Sigmoid colon (tissue), 7 donors: ENCODE measurements around the gene AMOTL2. TPM values are rescaled to one million over a fixed set of nuclear protein-coding genes. Genes with fewer than 3 reads are reported as not detected.
A peak's percentile ranks its signal among the peaks of the same experiment; 100 is the strongest.

Experiments
- DNase-seq: peaks from one replicate; pipeline ENCODE4 v3.0.0-alpha.2; 2019
- H3K27ac ChIP-seq, 4 donors: fragments of 200-600 bp; sonication (generic); one replicate each; pipeline ENCODE4 v1.5.1; 2016 to 2019; ENCODE audit warnings: mild to moderate bottlenecking in 1 of 4
- H3K27me3 ChIP-seq, 3 donors: fragments of 200-600 bp; sonication (generic); one replicate each; pipeline ENCODE4 v1.5.1; 2019; ENCODE audit warnings: mild to moderate bottlenecking in 1 of 3
- H3K36me3 ChIP-seq, 4 donors: fragments of 200-600 bp; sonication (generic); one replicate each; pipeline ENCODE4 v1.5.1; 2016 to 2019
- H3K4me1 ChIP-seq, 4 donors: fragments of 200-600 bp; sonication (generic); one replicate each; pipeline ENCODE4 v1.5.1; 2017 to 2019
- H3K4me3 ChIP-seq, 4 donors: fragments of 200-600 bp; sonication (generic); one replicate each; pipeline ENCODE4 v1.5.1; 2017 to 2019; ENCODE audit warnings: mild to moderate bottlenecking in 2 of 4, moderate library complexity in 1 of 4
- H3K9me3 ChIP-seq, 4 donors: fragments of 200-600 bp in 3 of 4; sonication (generic) in 3 of 4; one replicate each; pipeline versions ENCODE4 v1.5.1 to v1.6.1; 2013 to 2019
- EP300 ChIP-seq, 4 donors: sonication (generic); formaldehyde crosslinking; IDR thresholded peaks; one replicate each; pipeline ENCODE4 v1.6.1; 2017; ENCODE audit warnings: antibody characterized with exemption in 4 of 4
- POLR2A ChIP-seq, 2 donors: fragments of 450-650 bp; IDR thresholded peaks; one replicate each; pipeline ENCODE4 v1.6.1; 2016; ENCODE audit warnings: antibody characterized with exemption in 2 of 2, mild to moderate bottlenecking in 2 of 2, moderate library complexity in 2 of 2
- POLR2AphosphoS5 ChIP-seq, 4 donors: sonication (generic); formaldehyde crosslinking; IDR thresholded peaks; one replicate each; pipeline ENCODE4 v1.6.1; 2017; ENCODE audit warnings: antibody characterized with exemption in 4 of 4
- whole genome bisulfite sequencing, 2 donors: extraction: QIAGEN DNeasy Blood & Tissue Kit; methylation state at CpG; one replicate each; pipeline ENCODE4 v1.1.7; 2013; 5-methylcytosine and 5-hydroxymethylcytosine counted together
- intact Hi-C: fragments of 100-400 bp; cut with DNase I; formaldehyde crosslinking; loops from one replicate; pipeline ENCODE4 v1.15.1; 2023
- polyA plus RNA-seq, 3 donors: library from polyadenylated mRNA; stranded (reverse); fragments of 200-250 nt; gene quantifications; one replicate each; pipeline ENCODE4 v1.2.3, GENCODE V29; 2013
- total RNA-seq, 4 donors: library from RNA; depleted of rRNA; stranded (reverse); fragments of >200 nt; gene quantifications; one replicate each; pipeline ENCODE4 v1.1.0, GENCODE V29; 2016
- TF ChIP-seq, protein P1 (sequence below), 4 experiments: fragments of 450-650 bp in 3 of 4; fragments of 200-600 bp in 1 of 4; IDR thresholded peaks; one replicate each; pipeline ENCODE4 v1.5.1; 2016 to 2019; ENCODE audit warnings: antibody characterized with exemption in 4 of 4, mild to moderate bottlenecking in 3 of 4, moderate library complexity in 2 of 4
- donor health status: healthy with polysubstance abuse.
- donor health status: Bipolar disorder and iron deficiency.
- donor health status: healthy.

The AMOTL2 gene
- total and polyA plus RNA-seq, 7 donors: 1.6 to 112 (median 43.5) TPM

GRCh38 chr3:134373271-134374104 is 759 bp downstream of the AMOTL2 start:
- TF ChIP-seq POLR2AphosphoS5 (IDR thresholded peaks at IDR 0.05) (peak; percentile 59 to 85 (median 76)), POLR2A (IDR thresholded peaks at IDR 0.05) (peak in 1 of 2 donors; percentile 59), EP300 (IDR thresholded peaks at IDR 0.05) (no peak)
- TF ChIP-seq, protein P1, sequence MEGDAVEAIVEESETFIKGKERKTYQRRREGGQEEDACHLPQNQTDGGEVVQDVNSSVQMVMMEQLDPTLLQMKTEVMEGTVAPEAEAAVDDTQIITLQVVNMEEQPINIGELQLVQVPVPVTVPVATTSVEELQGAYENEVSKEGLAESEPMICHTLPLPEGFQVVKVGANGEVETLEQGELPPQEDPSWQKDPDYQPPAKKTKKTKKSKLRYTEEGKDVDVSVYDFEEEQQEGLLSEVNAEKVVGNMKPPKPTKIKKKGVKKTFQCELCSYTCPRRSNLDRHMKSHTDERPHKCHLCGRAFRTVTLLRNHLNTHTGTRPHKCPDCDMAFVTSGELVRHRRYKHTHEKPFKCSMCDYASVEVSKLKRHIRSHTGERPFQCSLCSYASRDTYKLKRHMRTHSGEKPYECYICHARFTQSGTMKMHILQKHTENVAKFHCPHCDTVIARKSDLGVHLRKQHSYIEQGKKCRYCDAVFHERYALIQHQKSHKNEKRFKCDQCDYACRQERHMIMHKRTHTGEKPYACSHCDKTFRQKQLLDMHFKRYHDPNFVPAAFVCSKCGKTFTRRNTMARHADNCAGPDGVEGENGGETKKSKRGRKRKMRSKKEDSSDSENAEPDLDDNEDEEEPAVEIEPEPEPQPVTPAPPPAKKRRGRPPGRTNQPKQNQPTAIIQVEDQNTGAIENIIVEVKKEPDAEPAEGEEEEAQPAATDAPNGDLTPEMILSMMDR (IDR thresholded peaks at IDR 0.05): no peak
- WGBS, 2 donors: 3 to 21% methylated on average over 51 of the region's 51 CpGs
- H3K27me3 ChIP-seq: no peaks in the 10 kb centered on the region
- H3K9me3 ChIP-seq: no peaks in the 10 kb centered on the region
- peak overlapping the region; percentile 98 to 100 (median 100) for H3K27ac ChIP-seq
- peaks cover 10 to 29% (median 19%) of the 10 kb centered on the region in 4 donors for H3K36me3 ChIP-seq
- H3K4me1 ChIP-seq: peaks cover 0 to 61% (median 57%) of the 10 kb centered on the region in 4 donors
- intact Hi-C loops: loop anchor here (1.0 to 5.0 kb wide), 4 partner anchors 61 to 161 kb away; partner anchors contain the start of genes ANAPC13 and CEP63
- peak overlapping the region; percentile 64 to 78 (median 74) for H3K4me3 ChIP-seq
- DNase-seq: peak; percentile 95

DNA sequence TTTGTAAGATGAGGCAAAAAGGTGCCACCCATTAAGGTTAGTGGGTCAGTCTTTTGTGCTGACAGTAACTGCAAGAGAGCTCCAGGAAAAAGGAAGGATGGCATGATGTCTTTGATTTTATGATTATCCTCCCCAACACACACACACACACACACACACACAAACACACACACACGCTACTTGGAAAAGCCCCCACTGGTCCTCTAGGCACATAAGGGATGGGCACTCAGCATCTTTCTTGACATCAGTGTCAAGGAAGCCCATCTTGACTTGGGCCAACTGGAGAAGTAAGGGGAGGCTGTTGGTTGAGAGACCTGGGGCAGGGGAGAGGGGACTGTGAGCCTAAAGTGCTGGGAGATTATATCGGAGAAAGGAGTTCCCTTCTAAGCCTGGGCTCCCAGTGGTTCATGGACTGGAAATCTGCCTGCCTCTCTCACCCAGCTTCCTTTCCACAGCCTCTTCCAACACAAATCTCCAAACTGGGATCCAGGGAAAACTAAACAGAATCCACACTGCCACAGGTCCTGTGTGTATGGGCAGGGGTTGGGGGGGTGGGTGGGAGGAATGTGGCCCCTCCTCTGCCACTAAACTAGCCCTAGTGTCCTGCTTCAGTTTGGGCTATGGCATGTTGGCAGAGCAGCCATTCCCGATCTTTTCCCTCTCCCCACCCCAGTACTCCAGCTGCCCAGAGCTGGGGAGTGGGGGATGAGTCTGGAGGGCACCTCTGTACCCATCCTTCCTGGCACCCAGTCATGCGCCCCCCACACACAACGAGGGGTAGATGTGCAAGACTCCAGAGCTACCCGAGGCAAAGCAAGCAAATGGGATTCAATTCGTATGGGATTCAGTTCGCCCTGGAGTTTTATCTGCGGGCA is 1.6 kb downstream of the AMOTL2 start:
- no peaks in the 10 kb centered on the region for H3K27me3 ChIP-seq
- H3K4me1 ChIP-seq: peaks cover 0 to 65% (median 63%) of the 10 kb centered on the region in 4 donors
- DNase-seq: peak; percentile 66
- peak overlapping the region; percentile 64 to 78 (median 74) for H3K4me3 ChIP-seq
- H3K9me3 ChIP-seq: no peaks in the 10 kb centered on the region
- TF ChIP-seq EP300 (IDR thresholded peaks at IDR 0.05): no peak
- no peak for TF ChIP-seq POLR2A (IDR thresholded peaks at IDR 0.05)
- TF ChIP-seq, protein P1 (IDR thresholded peaks at IDR 0.05): no peak
- no peak for TF ChIP-seq POLR2AphosphoS5 (IDR thresholded peaks at IDR 0.05)
- intact Hi-C loops: loop anchor here (5.0 kb wide), 2 partner anchors 115 to 160 kb away; partner anchors contain the start of genes ANAPC13 and CEP63
- peaks cover 10 to 37% (median 22%) of the 10 kb centered on the region in 4 donors for H3K36me3 ChIP-seq
- H3K27ac ChIP-seq: peak overlapping the region; percentile 98 to 100 (median 100)
- WGBS, 2 donors: 40 to 72% methylated on average over 9 of the region's 9 CpGs

DNA sequence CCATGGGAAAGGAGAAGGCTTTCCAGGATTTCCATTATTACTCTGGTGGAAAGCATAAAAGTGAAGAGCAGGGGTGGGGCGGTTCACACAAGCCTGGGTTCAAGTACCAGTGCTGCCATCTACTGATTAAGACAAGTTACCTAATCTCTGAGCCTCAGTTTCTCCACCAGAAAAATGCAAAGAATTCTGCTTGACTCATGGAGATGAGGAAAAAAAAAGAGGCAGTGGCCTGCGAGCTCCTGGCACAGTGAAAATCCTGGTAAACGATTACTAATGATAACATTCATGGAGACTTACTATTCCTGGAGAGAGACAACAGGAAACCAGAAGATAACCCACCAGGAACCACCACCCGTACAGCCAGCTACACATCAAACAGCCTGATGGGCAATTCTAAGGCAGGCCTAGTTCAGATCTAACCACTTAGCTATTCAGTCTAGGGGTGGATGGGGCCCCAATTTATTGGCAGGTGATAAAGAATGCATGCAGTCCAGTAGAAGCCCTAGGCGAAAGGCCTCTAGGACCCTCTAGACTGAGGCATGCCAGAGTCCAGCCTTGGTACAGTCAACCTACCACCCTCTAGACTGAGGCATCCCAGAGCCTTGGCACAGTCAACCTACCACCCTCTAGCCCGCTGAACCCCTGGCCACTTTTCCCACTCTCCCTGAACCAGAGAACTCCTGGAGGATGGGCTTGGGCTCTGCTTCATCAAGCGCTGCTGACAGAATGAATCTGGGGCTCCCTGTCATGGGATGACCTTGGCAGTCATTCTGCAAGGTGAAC is 2.5 kb downstream of the AMOTL2 start:
- DNase-seq: peak; percentile 56
- intact Hi-C loops: loop anchor here (5.0 kb wide), 2 partner anchors 116 to 159 kb away; partner anchors contain the start of genes ANAPC13 and CEP63
- TF ChIP-seq, protein P1 (IDR thresholded peaks at IDR 0.05): no peak
- TF ChIP-seq EP300 (IDR thresholded peaks at IDR 0.05) (no peak), POLR2A (IDR thresholded peaks at IDR 0.05) (no peak), POLR2AphosphoS5 (IDR thresholded peaks at IDR 0.05) (no peak)
- Histone ChIP-seq H3K4me3 (peak overlapping the region; percentile 1 to 78 (median 74)), H3K4me1 (peaks cover 0 to 74% (median 72%) of the 10 kb centered on the region in 4 donors), H3K27ac (peak overlapping the region; percentile 98 to 100 (median 100)), H3K9me3 (no peaks in the 10 kb centered on the region), H3K36me3 (peaks cover 10 to 46% (median 28%) of the 10 kb centered on the region in 4 donors), H3K27me3 (no peaks in the 10 kb centered on the region)
- WGBS, 2 donors: 85 to 88% methylated on average over 7 of the region's 7 CpGs
